Measurements from ENCODE around the gene SLC25A26. TPM values are rescaled to one million over a fixed set of nuclear protein-coding genes. Genes with fewer than 3 reads are reported as not detected.
"Not testable (repeated sequence)": the region's sequence is repeated elsewhere in the genome, so short reads cannot be mapped to it uniquely, and the experiment has no call there.

SLC25A26 gene
- total and polyA plus RNA-seq, 2 donors: 16.2 to 20.9 TPM

DNA sequence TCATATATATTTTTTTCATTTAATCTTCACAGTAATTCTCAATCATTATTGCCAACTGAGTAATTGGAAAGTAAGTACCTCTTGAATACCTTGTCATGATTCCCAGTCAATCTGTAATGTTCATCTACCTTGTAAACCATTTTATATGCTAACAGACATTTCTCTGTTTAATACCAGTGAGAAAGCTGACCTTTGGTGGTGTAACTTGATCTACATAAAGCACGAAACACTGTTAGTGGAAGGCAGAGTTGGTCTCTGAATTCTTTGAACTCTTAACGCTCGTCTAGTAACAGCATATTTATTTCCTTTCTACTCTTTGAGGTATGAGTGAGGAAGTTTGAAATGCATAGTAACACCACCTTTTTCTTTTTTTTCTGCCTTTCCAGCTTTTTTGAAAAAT, 59.5 kb downstream of the SLC25A26 start:
- no peak overlapping the region for H3K4me3 ChIP-seq (ENCODE audit: low read length in 2 of 2)
- peak overlapping the region in 1 of 2 donors; percentile 45 for H3K27ac ChIP-seq (ENCODE audit: low read depth in 1 of 2, low read length in 1 of 2)
- no peaks in the 10 kb centered on the region for H3K9me3 ChIP-seq (ENCODE audit: control insufficient read depth in 2 of 2, insufficient read depth in 1 of 2, low read length in 1 of 2)
- DNase-seq (ENCODE audit: low read depth in 6 of 9, low spot score in 9 of 9): peak in 5 of 9 donors; percentile 21 to 61 (median 29)
- peaks cover 0 to 3% of the 10 kb centered on the region in 2 donors for H3K4me1 ChIP-seq (ENCODE audit: control insufficient read depth in 2 of 2, insufficient read depth in 2 of 2, low read length in 2 of 2)
- WGBS: 24% methylated on average over 3 of the region's 3 CpGs
- H3K36me3 ChIP-seq (ENCODE audit: control insufficient read depth in 2 of 2, insufficient read depth in 2 of 2, low read length in 1 of 2): no peaks in the 10 kb centered on the region
- H3K27me3 ChIP-seq (ENCODE audit: control insufficient read depth in 2 of 2, insufficient read depth in 1 of 2, low read length in 1 of 2): no peaks in the 10 kb centered on the region

- not testable (repeated sequence) for H3K27ac ChIP-seq (ENCODE audit: low read depth in 1 of 2, low read length in 1 of 2); H3K27me3 ChIP-seq (ENCODE audit: control insufficient read depth in 2 of 2, insufficient read depth in 1 of 2, low read length in 1 of 2); H3K4me3 ChIP-seq (ENCODE audit: low read length in 2 of 2); H3K36me3 ChIP-seq (ENCODE audit: control insufficient read depth in 2 of 2, insufficient read depth in 2 of 2, low read length in 1 of 2); H3K4me1 ChIP-seq (ENCODE audit: control insufficient read depth in 2 of 2, insufficient read depth in 2 of 2, low read length in 2 of 2); DNase-seq (ENCODE audit: low read depth in 6 of 9, low spot score in 9 of 9); H3K9me3 ChIP-seq (ENCODE audit: control insufficient read depth in 2 of 2, insufficient read depth in 1 of 2, low read length in 1 of 2)
- 88% methylated on average over 4 of the region's 4 CpGs for WGBS
Observed at GRCh38 chr3:66291922-66292321, 71.1 kb downstream of the SLC25A26 start.

GRCh38 chr3:66297260-66297873, 76.6 kb downstream of the SLC25A26 start:
- no peaks in the 10 kb centered on the region for H3K9me3 ChIP-seq (ENCODE audit: control insufficient read depth in 2 of 2, insufficient read depth in 1 of 2, low read length in 1 of 2)
- 94% methylated on average over 2 of the region's 2 CpGs for WGBS
- peaks cover 4 to 15% of the 10 kb centered on the region in 2 donors for H3K4me1 ChIP-seq (ENCODE audit: control insufficient read depth in 2 of 2, insufficient read depth in 2 of 2, low read length in 2 of 2)
- no peaks in the 10 kb centered on the region for H3K36me3 ChIP-seq (ENCODE audit: control insufficient read depth in 2 of 2, insufficient read depth in 2 of 2, low read length in 1 of 2)
- H3K27me3 ChIP-seq (ENCODE audit: control insufficient read depth in 2 of 2, insufficient read depth in 1 of 2, low read length in 1 of 2): no peaks in the 10 kb centered on the region
- no peak for DNase-seq (ENCODE audit: low read depth in 6 of 9, low spot score in 9 of 9)
- no peak overlapping the region for H3K27ac ChIP-seq (ENCODE audit: low read depth in 1 of 2, low read length in 1 of 2)
- no peak overlapping the region for H3K4me3 ChIP-seq (ENCODE audit: low read length in 2 of 2)

DNA sequence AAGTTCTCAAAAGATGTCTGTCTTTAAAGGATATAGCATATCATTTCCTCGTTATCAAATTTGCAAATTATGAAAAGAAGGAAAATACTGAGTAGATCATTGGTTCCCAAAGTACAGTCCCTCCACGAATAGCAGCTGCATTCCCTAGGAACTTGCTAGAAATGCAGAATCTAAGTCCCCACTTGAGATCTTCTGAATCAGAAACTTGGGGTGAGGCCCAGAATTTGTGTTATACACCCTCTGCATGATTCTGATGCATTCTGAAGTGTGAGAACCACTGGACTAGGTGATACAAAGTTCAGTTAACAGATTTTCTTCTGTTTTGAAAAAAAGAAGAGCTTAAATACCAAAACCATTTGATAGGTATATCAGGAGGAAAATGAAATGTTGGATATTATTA, 77.1 kb downstream of the SLC25A26 start:
- Histone ChIP-seq H3K9me3 (ENCODE audit: control insufficient read depth in 2 of 2, insufficient read depth in 1 of 2, low read length in 1 of 2) (no peaks in the 10 kb centered on the region), H3K4me3 (ENCODE audit: low read length in 2 of 2) (no peak overlapping the region), H3K27ac (ENCODE audit: low read depth in 1 of 2, low read length in 1 of 2) (peak overlapping the region in 1 of 2 donors; percentile 9), H3K27me3 (ENCODE audit: control insufficient read depth in 2 of 2, insufficient read depth in 1 of 2, low read length in 1 of 2) (no peaks in the 10 kb centered on the region), H3K36me3 (ENCODE audit: control insufficient read depth in 2 of 2, insufficient read depth in 2 of 2, low read length in 1 of 2) (no peaks in the 10 kb centered on the region), H3K4me1 (ENCODE audit: control insufficient read depth in 2 of 2, insufficient read depth in 2 of 2, low read length in 2 of 2) (peaks cover 4 to 20% of the 10 kb centered on the region in 2 donors)
- WGBS: 95% methylated on average over 2 of the region's 2 CpGs
- no peak for DNase-seq (ENCODE audit: low read depth in 6 of 9, low spot score in 9 of 9)

DNA sequence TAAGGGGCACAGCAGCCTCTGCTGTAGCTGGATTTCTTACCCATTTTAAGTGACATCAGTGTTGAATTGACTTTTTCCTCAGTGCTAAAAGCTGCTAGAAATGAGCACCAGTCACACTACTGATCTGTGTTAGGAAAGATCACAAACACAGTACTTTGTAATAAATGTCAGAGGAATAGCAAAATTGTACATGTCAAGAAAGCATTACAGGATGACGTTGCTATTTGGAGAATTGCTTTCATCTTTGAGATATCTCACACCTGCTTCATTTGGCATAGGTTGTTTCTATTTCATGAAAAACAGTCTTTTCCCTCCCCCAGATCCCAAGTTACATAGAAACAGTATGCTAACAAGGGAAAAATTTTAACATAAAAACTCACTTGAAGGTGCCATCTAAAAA, 77.8 kb downstream of the SLC25A26 start:
- DNase-seq (ENCODE audit: low read depth in 6 of 9, low spot score in 9 of 9): peak in 4 of 9 donors; percentile 26 to 65 (median 36)
- Histone ChIP-seq H3K4me3 (ENCODE audit: low read length in 2 of 2) (no peak overlapping the region), H3K27me3 (ENCODE audit: control insufficient read depth in 2 of 2, insufficient read depth in 1 of 2, low read length in 1 of 2) (no peaks in the 10 kb centered on the region), H3K27ac (ENCODE audit: low read depth in 1 of 2, low read length in 1 of 2) (peak overlapping the region in 1 of 2 donors; percentile 70), H3K36me3 (ENCODE audit: control insufficient read depth in 2 of 2, insufficient read depth in 2 of 2, low read length in 1 of 2) (no peaks in the 10 kb centered on the region), H3K4me1 (ENCODE audit: control insufficient read depth in 2 of 2, insufficient read depth in 2 of 2, low read length in 2 of 2) (peaks cover 4 to 25% of the 10 kb centered on the region in 2 donors), H3K9me3 (ENCODE audit: control insufficient read depth in 2 of 2, insufficient read depth in 1 of 2, low read length in 1 of 2) (no peaks in the 10 kb centered on the region)
- WGBS: 1% methylated on average over 1 of the region's 1 CpG

DNA sequence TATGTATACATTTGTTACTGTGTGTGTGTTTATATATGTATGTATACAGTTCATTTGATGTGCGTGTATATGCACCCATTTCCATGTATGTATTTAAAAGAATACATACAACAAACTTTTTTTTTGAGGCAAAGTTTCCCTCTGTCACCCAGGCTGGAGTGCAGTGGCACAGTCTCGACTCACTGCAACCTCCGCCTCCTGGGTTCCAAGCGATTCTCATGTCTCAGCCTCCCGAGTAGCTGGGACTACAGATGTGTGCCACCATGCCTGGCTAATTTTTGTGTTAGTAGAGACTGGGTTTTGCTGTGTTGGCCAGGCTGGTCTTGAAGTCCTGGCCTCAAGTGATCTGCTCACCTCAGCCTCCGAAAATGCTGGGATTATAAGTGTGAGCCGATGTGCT, 78.3 kb downstream of the SLC25A26 start:
- WGBS: 96% methylated on average over 7 of the region's 7 CpGs
- not testable (repeated sequence) for H3K4me3 ChIP-seq (ENCODE audit: low read length in 2 of 2); H3K9me3 ChIP-seq (ENCODE audit: control insufficient read depth in 2 of 2, insufficient read depth in 1 of 2, low read length in 1 of 2); DNase-seq (ENCODE audit: low read depth in 6 of 9, low spot score in 9 of 9); H3K36me3 ChIP-seq (ENCODE audit: control insufficient read depth in 2 of 2, insufficient read depth in 2 of 2, low read length in 1 of 2); H3K27me3 ChIP-seq (ENCODE audit: control insufficient read depth in 2 of 2, insufficient read depth in 1 of 2, low read length in 1 of 2)
- Histone ChIP-seq H3K27ac (ENCODE audit: low read depth in 1 of 2, low read length in 1 of 2) (peak overlapping the region in 1 of 2 donors; percentile 70), H3K4me1 (ENCODE audit: control insufficient read depth in 2 of 2, insufficient read depth in 2 of 2, low read length in 2 of 2) (peaks cover 4 to 30% of the 10 kb centered on the region in 2 donors)

DNA sequence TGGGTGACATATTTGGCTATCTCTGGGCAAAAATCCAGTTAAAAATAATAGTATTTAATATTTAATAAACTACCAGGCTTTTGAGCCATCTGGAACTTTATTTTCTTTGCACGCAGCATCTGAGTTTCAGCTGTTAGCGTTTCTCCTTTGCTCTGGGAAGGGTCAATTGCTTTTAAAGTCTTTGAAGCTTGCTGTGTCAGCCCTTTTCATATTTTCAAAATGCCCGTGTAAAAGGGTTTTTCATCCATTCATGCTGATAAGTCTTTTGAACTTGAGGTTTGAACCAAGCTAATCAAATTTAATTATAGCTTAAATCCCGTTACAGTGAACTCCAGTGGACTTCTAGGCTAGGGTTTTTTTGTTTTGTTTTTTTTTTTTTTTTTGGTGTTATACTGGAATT, 79.1 kb downstream of the SLC25A26 start:
- peaks cover 4 to 33% of the 10 kb centered on the region in 2 donors for H3K4me1 ChIP-seq (ENCODE audit: control insufficient read depth in 2 of 2, insufficient read depth in 2 of 2, low read length in 2 of 2)
- no peak for DNase-seq (ENCODE audit: low read depth in 6 of 9, low spot score in 9 of 9)
- WGBS: 95% methylated on average over 4 of the region's 4 CpGs
- H3K27me3 ChIP-seq (ENCODE audit: control insufficient read depth in 2 of 2, insufficient read depth in 1 of 2, low read length in 1 of 2): no peaks in the 10 kb centered on the region
- no peak overlapping the region for H3K4me3 ChIP-seq (ENCODE audit: low read length in 2 of 2)
- H3K9me3 ChIP-seq (ENCODE audit: control insufficient read depth in 2 of 2, insufficient read depth in 1 of 2, low read length in 1 of 2): no peaks in the 10 kb centered on the region
- no peak overlapping the region for H3K27ac ChIP-seq (ENCODE audit: low read depth in 1 of 2, low read length in 1 of 2)
- no peaks in the 10 kb centered on the region for H3K36me3 ChIP-seq (ENCODE audit: control insufficient read depth in 2 of 2, insufficient read depth in 2 of 2, low read length in 1 of 2)

- peak in 4 of 9 donors; percentile 16 to 72 (median 29) for DNase-seq (ENCODE audit: low read depth in 6 of 9, low spot score in 9 of 9)
- no peaks in the 10 kb centered on the region for H3K9me3 ChIP-seq (ENCODE audit: control insufficient read depth in 2 of 2, insufficient read depth in 1 of 2, low read length in 1 of 2)
- H3K4me3 ChIP-seq (ENCODE audit: low read length in 2 of 2): no peak overlapping the region
- no peaks in the 10 kb centered on the region for H3K36me3 ChIP-seq (ENCODE audit: control insufficient read depth in 2 of 2, insufficient read depth in 2 of 2, low read length in 1 of 2)
- H3K4me1 ChIP-seq (ENCODE audit: control insufficient read depth in 2 of 2, insufficient read depth in 2 of 2, low read length in 2 of 2): peaks cover 4 to 30% of the 10 kb centered on the region in 2 donors
- H3K27me3 ChIP-seq (ENCODE audit: control insufficient read depth in 2 of 2, insufficient read depth in 1 of 2, low read length in 1 of 2): no peaks in the 10 kb centered on the region
- peak overlapping the region in 1 of 2 donors; percentile 84 for H3K27ac ChIP-seq (ENCODE audit: low read depth in 1 of 2, low read length in 1 of 2)
- WGBS: 86% methylated on average over 3 of the region's 3 CpGs
Observed at GRCh38 chr3:66302288-66302687, 81.5 kb downstream of the SLC25A26 start.

- peaks cover 4 to 30% of the 10 kb centered on the region in 2 donors for H3K4me1 ChIP-seq (ENCODE audit: control insufficient read depth in 2 of 2, insufficient read depth in 2 of 2, low read length in 2 of 2)
Observed at GRCh38 chr3:66303491-66303901, 82.7 kb downstream of the SLC25A26 start.

More at GRCh38 chr3:66303491-66303901, 82.7 kb downstream of the SLC25A26 start:
- H3K27ac ChIP-seq (ENCODE audit: low read depth in 1 of 2, low read length in 1 of 2): no peak overlapping the region
- H3K36me3 ChIP-seq (ENCODE audit: control insufficient read depth in 2 of 2, insufficient read depth in 2 of 2, low read length in 1 of 2): no peaks in the 10 kb centered on the region
- WGBS: 97% methylated on average over 3 of the region's 3 CpGs
- no peak overlapping the region for H3K4me3 ChIP-seq (ENCODE audit: low read length in 2 of 2)
- no peaks in the 10 kb centered on the region for H3K27me3 ChIP-seq (ENCODE audit: control insufficient read depth in 2 of 2, insufficient read depth in 1 of 2, low read length in 1 of 2)
- DNase-seq (ENCODE audit: low read depth in 6 of 9, low spot score in 9 of 9): no peak
- no peaks in the 10 kb centered on the region for H3K9me3 ChIP-seq (ENCODE audit: control insufficient read depth in 2 of 2, insufficient read depth in 1 of 2, low read length in 1 of 2)
